PFSK-1 (cell line): Measurements from ENCODE around the gene CFAP73.

Experiments
- FOXP2 ChIP-seq: optimal IDR thresholded peaks from 2 replicates; pipeline ENCODE3; 2011; ENCODE audit warnings: borderline replicate concordance, control low read depth, inconsistent platforms; ENCODE audit not compliant: insufficient read depth; ENCODE audit errors: extremely low read length, extremely low read depth
- POLR2AphosphoS5 ChIP-seq: IDR thresholded peaks from 2 replicates; pipeline ENCODE4 v1.6.1; 2012; ENCODE audit warnings: low read depth, mild to moderate bottlenecking, control low read depth, low read length, moderate library complexity
- SIN3A ChIP-seq: IDR thresholded peaks from 2 replicates; pipeline ENCODE4 v1.6.1; 2012; ENCODE audit warnings: mild to moderate bottlenecking, low read length, moderate library complexity, borderline replicate concordance; ENCODE audit not compliant: insufficient read depth
- TAF1 ChIP-seq: IDR thresholded peaks from 2 replicates; pipeline ENCODE4 v1.6.1; 2012; ENCODE audit warnings: low read length, control low read depth, borderline replicate concordance; ENCODE audit not compliant: insufficient read depth
- TF ChIP-seq, protein P1 (sequence below), 2 experiments: IDR thresholded peaks; 2 replicates each; pipeline versions ENCODE4 v1.6.1 to v1.8.0; 2011 to 2012; ENCODE audit warnings: low read depth in 2 of 2, low read length in 2 of 2, control low read depth in 1 of 2, inconsistent platforms in 1 of 2, mild to moderate bottlenecking in 1 of 2, moderate library complexity in 1 of 2; ENCODE audit not compliant: insufficient read depth in 1 of 2

DNA sequence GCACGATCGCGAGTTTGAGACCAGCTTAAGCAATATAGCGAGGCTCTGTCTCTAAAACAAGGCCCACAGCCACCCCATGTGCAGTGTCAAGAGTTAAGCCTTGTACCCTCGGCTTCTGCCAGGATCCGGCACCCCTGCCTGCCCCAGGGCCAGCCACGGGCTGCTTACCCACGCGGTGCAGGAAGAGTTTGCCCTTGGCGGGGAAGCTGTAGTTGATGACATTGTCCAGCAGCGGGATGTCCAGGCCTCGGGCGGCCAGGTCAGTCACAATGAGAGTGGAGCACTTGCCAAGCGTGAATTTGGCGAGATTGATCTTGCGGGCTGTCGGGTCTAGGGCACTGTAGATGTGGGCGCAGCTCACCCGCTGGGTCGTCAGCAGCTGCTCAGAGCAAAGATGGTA is 22.7 kb downstream of the CFAP73 start:
- TF ChIP-seq POLR2AphosphoS5 = no peak
- TF ChIP-seq TAF1 = no peak
- TF ChIP-seq SIN3A = no peak
- TF ChIP-seq, protein P1, sequence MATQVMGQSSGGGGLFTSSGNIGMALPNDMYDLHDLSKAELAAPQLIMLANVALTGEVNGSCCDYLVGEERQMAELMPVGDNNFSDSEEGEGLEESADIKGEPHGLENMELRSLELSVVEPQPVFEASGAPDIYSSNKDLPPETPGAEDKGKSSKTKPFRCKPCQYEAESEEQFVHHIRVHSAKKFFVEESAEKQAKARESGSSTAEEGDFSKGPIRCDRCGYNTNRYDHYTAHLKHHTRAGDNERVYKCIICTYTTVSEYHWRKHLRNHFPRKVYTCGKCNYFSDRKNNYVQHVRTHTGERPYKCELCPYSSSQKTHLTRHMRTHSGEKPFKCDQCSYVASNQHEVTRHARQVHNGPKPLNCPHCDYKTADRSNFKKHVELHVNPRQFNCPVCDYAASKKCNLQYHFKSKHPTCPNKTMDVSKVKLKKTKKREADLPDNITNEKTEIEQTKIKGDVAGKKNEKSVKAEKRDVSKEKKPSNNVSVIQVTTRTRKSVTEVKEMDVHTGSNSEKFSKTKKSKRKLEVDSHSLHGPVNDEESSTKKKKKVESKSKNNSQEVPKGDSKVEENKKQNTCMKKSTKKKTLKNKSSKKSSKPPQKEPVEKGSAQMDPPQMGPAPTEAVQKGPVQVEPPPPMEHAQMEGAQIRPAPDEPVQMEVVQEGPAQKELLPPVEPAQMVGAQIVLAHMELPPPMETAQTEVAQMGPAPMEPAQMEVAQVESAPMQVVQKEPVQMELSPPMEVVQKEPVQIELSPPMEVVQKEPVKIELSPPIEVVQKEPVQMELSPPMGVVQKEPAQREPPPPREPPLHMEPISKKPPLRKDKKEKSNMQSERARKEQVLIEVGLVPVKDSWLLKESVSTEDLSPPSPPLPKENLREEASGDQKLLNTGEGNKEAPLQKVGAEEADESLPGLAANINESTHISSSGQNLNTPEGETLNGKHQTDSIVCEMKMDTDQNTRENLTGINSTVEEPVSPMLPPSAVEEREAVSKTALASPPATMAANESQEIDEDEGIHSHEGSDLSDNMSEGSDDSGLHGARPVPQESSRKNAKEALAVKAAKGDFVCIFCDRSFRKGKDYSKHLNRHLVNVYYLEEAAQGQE (IDR thresholded peaks at IDR 0.05; ENCODE audit: insufficient read depth in 1 of 2, low read depth in 2 of 2, low read length in 2 of 2) = no peak
- TF ChIP-seq FOXP2 = no peak
